ENCODE data around the gene SERPINC1.

GRCh38 chr1:173876732-173877131 lies 40.4 kb downstream of the SERPINC1 start:
- TF ChIP-seq CTCF (IDR thresholded peaks at IDR 0.05; ENCODE audit: low read depth, low read length) = no peak
- TF ChIP-seq EZH2phosphoT487 (IDR thresholded peaks at IDR 0.05; ENCODE audit: low read depth) = no peak
